ENCODE measurements around the gene SIAH3.

The SIAH3 gene

GRCh38 chr13:45798851-45799250 lies 52.7 kb downstream of the SIAH3 start:
- H3K4me3 ChIP-seq (ENCODE audit: low read depth, low read length), result no peak overlapping the region
- H3K36me3 ChIP-seq, result no peaks in the 10 kb centered on the region
- no peaks in the 10 kb centered on the region for H3K9me3 ChIP-seq
- H3K4me1 ChIP-seq, result no peaks in the 10 kb centered on the region; the same call in 1 of the 2 replicates
- no peak for TF ChIP-seq CTCF (IDR thresholded peaks at IDR 0.05; ENCODE audit: low read depth, low read length)
- DNase-seq, result no peak
- no peaks in the 10 kb centered on the region for H3K27me3 ChIP-seq

GRCh38 chr13:45796426-45797235 lies 54.9 kb downstream of the SIAH3 start:
- no peaks in the 10 kb centered on the region for H3K9me3 ChIP-seq

GRCh38 chr13:45792827-45793303 lies 58.7 kb downstream of the SIAH3 start:
- Histone ChIP-seq H3K27me3 (no peaks in the 10 kb centered on the region; the same call in 1 of the 2 replicates), H3K9me3 (no peaks in the 10 kb centered on the region)
- no peak for TF ChIP-seq CTCF (IDR thresholded peaks at IDR 0.05; ENCODE audit: low read depth, low read length)

More at GRCh38 chr13:45796426-45797235, 54.9 kb downstream of the SIAH3 start:
- Histone ChIP-seq H3K4me3 (ENCODE audit: low read depth, low read length) (no peak overlapping the region), H3K4me1 (no peaks in the 10 kb centered on the region; the same call in 1 of the 2 replicates), H3K27me3 (no peaks in the 10 kb centered on the region; the same call in 1 of the 2 replicates), H3K36me3 (no peaks in the 10 kb centered on the region)
- no peak for DNase-seq
- TF ChIP-seq CTCF (IDR thresholded peaks at IDR 0.05; ENCODE audit: low read depth, low read length), result no peak

GRCh38 chr13:45788011-45788410 lies 63.5 kb downstream of the SIAH3 start:
- peaks cover 12% of the 10 kb centered on the region for H3K27me3 ChIP-seq

More at GRCh38 chr13:45792827-45793303, 58.7 kb downstream of the SIAH3 start:
- no peaks in the 10 kb centered on the region; the same call in 1 of the 2 replicates for H3K4me1 ChIP-seq
- H3K36me3 ChIP-seq, result no peaks in the 10 kb centered on the region
- DNase-seq, result no peak
- no peak overlapping the region for H3K4me3 ChIP-seq (ENCODE audit: low read depth, low read length)

GRCh38 chr13:45787346-45787745 lies 64.2 kb downstream of the SIAH3 start:
- H3K4me1 ChIP-seq, result no peaks in the 10 kb centered on the region; the same call in 1 of the 2 replicates
- H3K27me3 ChIP-seq, result peaks cover 17% of the 10 kb centered on the region
- no peak for DNase-seq
- H3K36me3 ChIP-seq, result no peaks in the 10 kb centered on the region
- no peak for TF ChIP-seq CTCF (IDR thresholded peaks at IDR 0.05; ENCODE audit: low read depth, low read length)
- no peaks in the 10 kb centered on the region for H3K9me3 ChIP-seq
- no peak overlapping the region for H3K4me3 ChIP-seq (ENCODE audit: low read depth, low read length)

More at GRCh38 chr13:45788011-45788410, 63.5 kb downstream of the SIAH3 start:
- Histone ChIP-seq H3K4me3 (ENCODE audit: low read depth, low read length) (no peak overlapping the region), H3K4me1 (no peaks in the 10 kb centered on the region; the same call in 1 of the 2 replicates), H3K36me3 (no peaks in the 10 kb centered on the region), H3K9me3 (no peaks in the 10 kb centered on the region)
- DNase-seq, result no peak
- TF ChIP-seq CTCF (IDR thresholded peaks at IDR 0.05; ENCODE audit: low read depth, low read length), result no peak

Measured in BE2C (cell line).